Smooth muscle cell (in vitro differentiated cells): Measurements from ENCODE around the gene SLC39A11. TPM values are rescaled to one million over a fixed set of nuclear protein-coding genes. Genes with fewer than 3 reads are reported as not detected.

Source experiments
- polyA plus RNA-seq: library from polyadenylated mRNA; unstranded; fragments of >200 nt; fragmentation: Nextera tagmentation; extraction: Ambion mirVana; gene quantifications from 2 replicates; pipeline ENCODE4 v1.2.1, GENCODE V29; 2016
- small RNA-seq: library from RNA; depleted of rRNA; stranded (forward); fragments of <200 nt; gene quantifications from one replicate; pipeline ENCODE3, GENCODE V24; 2014
- total RNA-seq: library from RNA; depleted of rRNA; stranded (reverse); fragments of >200 nt; gene quantifications from 2 replicates; pipeline ENCODE4 v1.2.3, GENCODE V29; 2014

SLC39A11 gene
- total and polyA plus RNA-seq, 2 experiments from 2014 or later = 9.2 to 36.7 TPM

Small RNAs within 50 kb of the gene (small RNA-seq; reads per million reads assigned to genes)
- not detected for gene RF00422

Other genes starting within 250 kb of the SLC39A11 start
- 0.04 and 0.45 TPM in 2 replicates for gene SSTR2, start 72.3 kb upstream of the SLC39A11 start, total RNA-seq
- 0.83 TPM in 1 of 2 replicates, not detected in the other for gene SSTR2, start 72.3 kb upstream of the SLC39A11 start, polyA plus RNA-seq
- gene COG1, start 100.4 kb upstream of the SLC39A11 start, total RNA-seq = 23.1 and 29.4 TPM in 2 replicates
- gene COG1, start 100.4 kb upstream of the SLC39A11 start, polyA plus RNA-seq = 37.8 and 45.8 TPM in 2 replicates
- not detected in 2 replicates for gene CPSF4L, start 169.2 kb upstream of the SLC39A11 start, total RNA-seq
- gene CPSF4L, start 169.2 kb upstream of the SLC39A11 start, polyA plus RNA-seq = 0.30 TPM in 1 of 2 replicates, not detected in the other
- 13.4 and 15.1 TPM in 2 replicates for gene CDC42EP4, start 219.3 kb upstream of the SLC39A11 start, total RNA-seq
- gene CDC42EP4, start 219.3 kb upstream of the SLC39A11 start, polyA plus RNA-seq = 21.2 and 21.4 TPM in 2 replicates